ENCODE data around the gene KIR2DL3.

Gene KIR2DL3

DNA sequence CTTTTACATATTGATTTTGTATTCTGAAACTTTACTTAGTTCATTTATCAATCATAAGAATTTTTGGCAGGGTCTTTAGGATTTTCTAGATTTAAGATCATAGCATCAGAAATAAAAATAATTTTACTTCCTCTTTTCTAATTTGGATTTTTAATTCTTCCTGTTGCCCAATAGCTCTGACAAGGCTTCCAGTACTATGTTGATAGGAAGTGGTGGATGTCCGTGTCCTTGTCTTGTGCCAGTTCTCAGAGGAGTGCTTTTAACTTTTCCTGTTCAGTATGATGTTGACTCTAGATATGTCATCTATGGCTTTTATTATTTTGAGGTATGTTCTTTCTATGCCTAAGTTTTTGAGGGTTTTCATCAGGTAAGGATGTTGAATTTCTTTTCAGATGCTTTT lies 57.4 kb downstream of the KIR2DL3 start:
- no peak for FAIRE-seq
